ENCODE results near the gene UNC119.
"Not testable (repeated sequence)": the region's sequence is repeated elsewhere in the genome, so short reads cannot be mapped to it uniquely, and the experiment has no call there.

UNC119 gene

DNA sequence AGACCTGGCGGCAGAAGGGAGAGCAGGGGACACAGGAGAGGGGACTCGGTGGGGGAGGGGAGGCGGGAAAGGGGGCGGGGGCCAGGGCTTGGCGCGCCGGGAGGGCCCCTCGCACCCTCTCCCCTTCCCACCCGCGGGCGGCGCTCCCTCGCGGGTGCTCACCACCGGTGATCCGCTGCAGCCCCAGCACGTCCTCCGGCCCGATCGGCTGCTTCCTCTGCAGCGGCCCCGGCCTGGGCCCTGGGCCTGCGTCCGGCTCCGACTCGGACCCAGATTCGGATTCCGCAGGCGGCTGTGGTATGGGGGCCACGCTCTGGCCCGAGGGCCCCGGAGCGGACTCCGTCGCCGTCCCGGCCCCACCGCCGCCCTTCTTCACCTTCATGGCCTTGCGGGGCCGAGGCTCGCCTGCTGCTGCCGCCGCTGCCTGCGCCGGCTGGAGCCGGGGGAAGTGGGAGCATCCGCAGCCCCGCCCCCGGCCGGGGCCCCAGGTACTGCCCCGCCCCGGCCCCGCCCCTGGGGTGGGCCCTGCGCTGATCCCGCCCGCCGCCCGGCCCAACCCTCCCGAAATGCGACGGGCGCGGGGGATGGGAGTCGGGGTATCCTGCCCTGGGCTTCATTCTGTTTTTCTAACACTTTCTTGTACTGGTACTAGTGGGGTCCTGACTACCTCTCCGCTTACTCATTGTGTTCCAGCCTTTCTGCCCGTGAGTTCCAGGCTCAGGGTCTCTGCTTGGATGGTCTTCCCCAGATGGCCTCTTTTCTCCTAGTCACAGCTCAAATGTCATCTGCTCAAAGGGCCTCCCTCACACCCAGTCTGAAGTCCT lies at the start of gene UNC119:
TSS of gene UNC119 (minus strand) at position 449 of the 824 bp plus-strand sequence. CDS start at position 382, 67 bp downstream.
- peak within 1 kb of the TSS; percentile 87 for H3K4me3 ChIP-seq (ENCODE audit: low read depth, low read length)
- no peak for DNase-seq (ENCODE audit: low read depth)

DNA sequence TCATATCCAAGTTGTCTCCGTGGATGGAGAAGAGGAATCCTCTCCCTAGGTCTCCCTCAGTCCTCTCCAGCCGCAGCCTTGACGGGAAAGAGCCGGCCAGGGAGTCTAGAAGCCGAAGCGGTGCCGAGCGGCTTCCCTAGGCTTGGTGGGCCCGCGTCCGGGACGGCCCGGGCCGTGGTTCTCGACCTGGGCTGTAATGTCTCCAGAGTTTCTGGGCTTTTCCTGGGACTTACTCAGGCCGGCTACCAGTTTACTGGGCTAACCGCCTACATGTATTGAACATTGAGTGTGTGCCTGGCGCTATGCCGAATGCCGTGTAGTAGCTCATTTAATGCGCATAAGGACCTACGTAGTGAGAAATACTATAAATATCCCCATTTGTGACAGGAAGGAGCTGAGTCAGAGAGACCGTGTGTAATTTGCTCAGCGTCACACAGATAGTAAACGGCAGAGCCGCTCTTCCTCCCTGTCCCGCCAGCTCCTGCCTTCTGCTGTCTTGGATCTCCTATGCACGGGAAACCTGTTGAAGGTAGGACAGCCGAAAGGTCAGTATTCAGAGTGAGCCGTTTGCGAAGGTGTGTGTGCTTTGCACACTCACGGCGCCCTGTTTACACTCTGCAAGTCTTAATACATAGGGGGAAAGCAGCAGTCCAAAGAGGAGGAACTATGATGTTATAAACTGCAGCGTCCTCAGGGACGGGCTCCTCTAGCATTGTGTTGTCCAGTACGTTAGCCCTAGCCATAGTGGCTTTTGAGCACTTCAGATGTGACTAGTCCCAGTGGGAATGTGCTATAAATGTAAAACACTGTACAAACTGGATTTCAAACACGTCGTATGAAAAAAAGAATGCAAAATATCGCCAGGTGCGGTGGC lies 47.1 kb upstream of the UNC119 start:
- peak overlapping the region; percentile 82 for H3K4me3 ChIP-seq (ENCODE audit: low read depth, low read length)
- peak; percentile 74 for DNase-seq (ENCODE audit: low read depth)

- peak within 1 kb of the TSS; percentile 82 for H3K4me3 ChIP-seq (ENCODE audit: low read depth, low read length)
- DNase-seq (ENCODE audit: low read depth) = peak; percentile 72
These were observed 46.4 kb upstream of the UNC119 start, which contains the start of gene SPAG5 for GRCh38 chr17:28598799-28599310. Gene SPAG5 (minus strand): TSS chr17:28599025. CDS start chr17:28598946, 79 bp downstream.

GRCh38 chr17:28598389-28598788 lies 46.0 kb upstream of the UNC119 start:
- no peak for DNase-seq (ENCODE audit: low read depth)
- peak overlapping the region; percentile 82 for H3K4me3 ChIP-seq (ENCODE audit: low read depth, low read length)

- peak overlapping the region; percentile 82 for H3K4me3 ChIP-seq (ENCODE audit: low read depth, low read length)
- no peak for DNase-seq (ENCODE audit: low read depth)
These were observed 45.4 kb upstream of the UNC119 start for GRCh38 chr17:28597606-28598383.

DNA sequence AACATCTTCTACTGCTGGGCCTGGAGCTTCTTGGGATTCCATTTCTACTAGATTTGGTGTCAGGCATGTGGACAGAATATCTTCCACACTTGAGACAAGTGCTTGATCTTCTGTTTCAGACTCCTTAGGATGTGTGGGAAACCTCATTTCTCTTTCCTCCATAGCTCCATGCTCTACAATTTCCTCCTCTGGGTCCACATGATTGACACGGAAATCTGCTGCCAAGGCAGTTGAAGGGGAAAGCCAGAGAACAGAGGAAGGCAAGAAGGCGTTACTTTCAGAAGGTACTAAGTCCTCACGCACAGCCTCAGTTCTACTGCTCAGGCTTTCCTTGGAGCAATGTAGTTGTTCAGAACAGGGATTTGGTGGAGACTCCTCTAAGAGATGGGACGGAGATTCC lies 39.8 kb upstream of the UNC119 start:
- no peak for DNase-seq (ENCODE audit: low read depth)
- no peak overlapping the region for H3K4me3 ChIP-seq (ENCODE audit: low read depth, low read length)

DNA sequence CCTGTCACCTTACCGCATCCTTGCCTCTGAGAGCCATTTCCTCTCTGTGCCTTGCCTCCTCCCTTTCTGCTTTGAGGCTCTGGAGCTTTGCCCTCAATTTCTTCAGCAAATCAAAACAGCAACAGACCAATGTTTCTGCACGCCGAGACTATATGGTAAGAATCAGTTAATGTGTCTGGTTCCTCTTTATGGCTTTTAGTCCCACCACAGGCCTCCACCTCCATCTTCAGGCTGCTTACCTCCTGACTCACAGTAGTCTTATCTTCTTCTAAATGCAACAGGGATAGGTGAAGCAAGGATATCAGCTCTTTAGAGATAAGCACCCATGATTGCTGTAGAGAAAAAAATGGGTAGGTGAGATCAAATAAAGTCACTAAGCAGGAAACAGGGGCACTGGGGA lies 33.4 kb upstream of the UNC119 start:
- no peak for DNase-seq (ENCODE audit: low read depth)
- H3K4me3 ChIP-seq (ENCODE audit: low read depth, low read length) = no peak overlapping the region

DNA sequence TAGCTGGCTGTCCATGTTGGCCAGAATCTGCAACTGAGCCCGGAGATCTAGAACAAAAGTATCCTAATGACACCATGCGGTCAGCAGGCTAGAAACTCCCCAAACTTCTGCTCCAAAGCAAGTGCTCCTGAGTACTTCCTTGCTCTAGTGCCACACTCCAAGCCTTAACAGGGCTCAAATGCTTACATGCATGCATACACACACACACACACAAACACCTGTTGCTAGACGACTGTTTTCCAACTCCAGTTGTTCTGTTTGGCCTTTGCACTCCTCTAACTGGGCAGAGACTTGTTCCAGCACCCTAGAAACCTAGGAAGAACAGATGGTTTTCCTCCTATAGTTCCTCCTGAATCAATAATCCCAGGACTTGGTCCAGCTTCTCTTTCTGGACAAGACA lies 32.0 kb upstream of the UNC119 start:
- H3K4me3 ChIP-seq (ENCODE audit: low read depth, low read length) = no peak overlapping the region
- no peak for DNase-seq (ENCODE audit: low read depth)

GRCh38 chr17:28582513-28582912 lies 30.1 kb upstream of the UNC119 start:
- no peak overlapping the region for H3K4me3 ChIP-seq (ENCODE audit: low read depth, low read length)
- no peak for DNase-seq (ENCODE audit: low read depth)

DNA sequence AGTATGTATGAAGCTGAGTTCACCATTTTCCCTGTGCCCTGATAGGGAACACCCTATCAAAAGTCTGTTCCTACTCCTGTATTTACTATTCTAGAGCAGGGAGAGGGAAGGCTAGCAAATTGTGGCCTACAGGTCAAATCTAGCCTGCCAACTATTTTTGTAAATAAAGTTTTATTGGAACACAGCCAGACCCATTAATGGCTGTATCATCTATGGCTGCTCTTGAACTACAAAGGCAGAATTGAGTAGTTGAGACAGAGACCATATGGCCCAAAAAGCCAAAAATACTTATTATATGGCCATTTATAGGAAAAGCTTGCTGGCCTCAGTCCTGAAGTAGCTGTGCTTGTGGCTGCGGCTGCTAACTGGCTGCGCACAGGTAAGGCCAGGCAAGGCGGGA lies 28.5 kb upstream of the UNC119 start:
- H3K4me3 ChIP-seq (ENCODE audit: low read depth, low read length) = no peak overlapping the region
- DNase-seq (ENCODE audit: low read depth) = no peak

GRCh38 chr17:28579526-28579925 lies 27.1 kb upstream of the UNC119 start:
- DNase-seq (ENCODE audit: low read depth) = no peak

DNA sequence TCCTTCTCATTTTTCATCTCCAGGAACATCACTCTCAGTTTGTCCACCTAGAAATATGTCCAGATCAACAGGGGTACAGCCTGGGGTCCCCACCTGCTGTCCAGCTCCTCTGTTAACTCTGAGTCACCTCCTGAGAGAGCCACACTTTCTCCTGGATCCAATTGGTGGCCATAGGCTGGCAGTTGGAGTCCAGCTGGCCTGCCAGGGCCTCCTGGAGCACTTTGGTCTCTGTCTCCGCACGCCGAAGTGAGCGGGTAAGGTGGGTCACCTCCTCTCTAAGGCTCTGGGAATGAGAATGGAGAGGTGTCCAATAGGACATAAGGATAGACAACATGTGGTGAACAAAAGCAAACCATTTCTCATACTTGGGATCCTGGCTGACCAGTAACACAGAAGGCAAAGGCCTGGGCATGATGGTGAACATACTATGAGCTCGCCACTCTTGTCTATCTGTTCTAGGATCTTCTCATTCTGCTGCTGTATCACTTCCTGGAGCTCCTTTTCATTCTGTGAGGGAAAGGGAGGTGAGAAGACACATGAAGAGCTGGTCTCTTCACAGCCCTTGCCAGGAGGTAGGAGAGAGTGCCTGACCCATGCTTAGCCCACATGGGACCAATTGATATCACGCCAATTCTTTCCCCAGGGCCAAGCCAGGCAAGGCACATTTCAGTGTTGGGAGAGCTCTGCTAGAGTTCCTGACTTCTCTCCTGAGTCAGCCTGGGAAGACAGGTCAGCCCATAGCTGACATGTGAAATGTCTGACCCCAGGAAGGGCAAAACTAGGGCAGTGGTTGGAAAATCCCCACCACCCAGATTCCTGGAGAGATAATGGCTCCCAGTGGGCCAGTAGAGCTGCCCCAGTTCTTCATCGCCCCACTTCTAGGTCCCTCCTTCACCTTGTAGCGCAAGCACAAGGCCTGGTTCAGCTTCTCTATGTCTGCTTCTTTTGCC lies 26.1 kb upstream of the UNC119 start:
- H3K4me3 ChIP-seq (ENCODE audit: low read depth, low read length) = no peak overlapping the region
- DNase-seq (ENCODE audit: low read depth) = no peak

More at GRCh38 chr17:28579526-28579925, 27.1 kb upstream of the UNC119 start:
- no peak overlapping the region for H3K4me3 ChIP-seq (ENCODE audit: low read depth, low read length)

- no peak for DNase-seq (ENCODE audit: low read depth)
- no peak overlapping the region for H3K4me3 ChIP-seq (ENCODE audit: low read depth, low read length)
These were observed 25.0 kb upstream of the UNC119 start for GRCh38 chr17:28577466-28577824.

DNA sequence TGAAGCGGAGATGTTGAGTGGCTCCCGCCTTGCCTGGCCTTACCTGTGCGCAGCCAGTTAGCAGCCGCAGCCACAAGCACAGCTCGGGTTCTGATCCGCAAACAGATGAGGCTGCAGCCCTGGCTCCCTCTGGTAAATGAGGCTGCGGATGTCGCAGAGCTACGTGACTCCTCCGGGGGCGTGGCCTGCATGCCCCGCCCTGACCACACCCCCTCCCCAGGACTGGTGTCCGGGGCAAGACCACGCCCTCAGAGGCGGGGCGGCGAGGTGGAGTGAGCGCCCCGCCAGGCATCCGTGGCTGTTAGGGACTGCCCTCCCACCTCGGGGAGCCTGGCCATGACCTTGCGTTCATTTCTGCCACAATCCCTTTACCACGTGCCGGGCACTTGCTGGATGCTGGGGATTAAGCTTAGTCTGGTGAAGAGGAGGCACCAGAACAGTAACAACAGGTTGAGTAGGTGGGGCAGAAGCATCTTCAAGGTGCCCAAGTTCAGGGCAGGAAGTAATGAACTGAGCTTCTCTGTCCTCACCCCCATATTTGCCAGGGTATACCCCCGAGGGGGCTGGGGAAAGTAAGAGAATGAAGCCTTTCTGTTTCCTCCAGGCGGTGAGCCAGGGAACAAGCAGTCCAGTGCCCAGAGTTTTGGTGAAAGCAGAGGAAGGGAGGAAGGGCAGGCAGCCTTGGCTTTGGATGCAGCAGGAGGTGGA lies 24.5 kb upstream of the UNC119 start, which contains the start of gene ALDOC:
TSS of gene ALDOC (minus strand) at position 138 of the 708 bp plus-strand sequence. CDS start 1,363 bp downstream, outside the sequence.
- DNase-seq (ENCODE audit: low read depth) = peak; percentile 79
- peak within 1 kb of the TSS; percentile 49 for H3K4me3 ChIP-seq (ENCODE audit: low read depth, low read length)

DNA sequence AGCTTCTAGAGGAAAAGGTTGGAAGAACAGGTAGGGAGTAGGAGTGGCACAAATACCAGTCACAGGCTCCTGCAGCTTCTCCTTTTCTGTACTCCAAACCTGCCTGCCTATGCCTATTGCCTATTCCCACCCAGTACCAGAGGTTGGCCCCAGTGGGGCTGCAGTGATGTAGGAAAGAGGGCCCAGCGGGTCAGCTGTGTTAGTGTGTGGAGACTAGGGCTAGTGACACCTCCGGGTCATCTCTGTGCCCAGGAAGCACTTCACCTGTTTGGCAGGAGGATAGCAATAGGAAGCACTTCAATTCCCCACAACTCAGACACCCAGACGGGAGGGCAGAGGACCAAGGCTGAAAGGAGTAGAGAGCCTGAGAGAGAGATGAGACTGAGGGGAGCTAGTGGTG lies 23.6 kb upstream of the UNC119 start:
- peak overlapping the region; percentile 36 for H3K4me3 ChIP-seq (ENCODE audit: low read depth, low read length)
- DNase-seq (ENCODE audit: low read depth) = not testable (repeated sequence)

- DNase-seq (ENCODE audit: low read depth) = no peak
- no peak overlapping the region for H3K4me3 ChIP-seq (ENCODE audit: low read depth, low read length)
These were observed 22.8 kb upstream of the UNC119 start for GRCh38 chr17:28575126-28575795.

DNA sequence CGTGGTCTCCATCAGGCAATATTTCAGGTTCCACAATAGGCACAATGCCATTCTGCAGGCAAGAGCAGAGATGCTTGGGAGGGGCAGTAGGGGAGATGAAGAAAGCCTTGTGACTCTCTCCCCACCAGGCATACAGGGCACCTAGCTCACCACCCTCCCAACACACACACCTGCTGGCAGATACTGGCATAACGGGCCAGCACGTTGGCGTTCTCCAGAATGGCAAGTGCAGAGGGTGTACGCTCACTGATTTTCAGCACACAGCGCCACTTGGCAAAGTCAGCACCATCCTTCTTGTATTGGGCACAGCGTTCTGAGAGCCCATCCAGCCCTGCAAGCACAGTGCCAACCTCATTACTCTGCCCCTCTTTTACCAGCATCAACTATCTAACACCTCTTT lies 22.1 kb upstream of the UNC119 start:
- DNase-seq (ENCODE audit: low read depth) = no peak
- H3K4me3 ChIP-seq (ENCODE audit: low read depth, low read length) = no peak overlapping the region

Data from skeletal muscle cell (primary cell).